Thyroid gland (tissue), 4 donors: ENCODE data around the gene ARID3A.

ENCODE experiments used
- CTCF ChIP-seq, 6 experiments: fragments of 200-600 bp in 3 of 6; fragments of 450-650 bp in 3 of 6; sonication (generic) in 3 of 6; IDR thresholded peaks; one replicate each; pipeline ENCODE4 v1.5.1; 2016 to 2019; ENCODE audit warnings: antibody characterized with exemption in 6 of 6, mild to moderate bottlenecking in 2 of 6, inconsistent platforms in 1 of 6, moderate library complexity in 1 of 6
- POLR2A ChIP-seq, 2 donors: fragments of 450-650 bp; IDR thresholded peaks; one replicate each; pipeline ENCODE4 v1.6.1; 2017; ENCODE audit warnings: antibody characterized with exemption in 2 of 2, mild to moderate bottlenecking in 2 of 2, moderate library complexity in 1 of 2

- TF ChIP-seq CTCF (IDR thresholded peaks at IDR 0.05) (no peak), POLR2A (IDR thresholded peaks at IDR 0.05) (no peak)
Measured at GRCh38 chr19:989381-990081, 63.7 kb downstream of the ARID3A start.
